Neutrophil (primary cell): Measurements from ENCODE around the gene SLC2A4.

Experiments used
- H3K27ac ChIP-seq: fragments of 200-600 bp; sonication (generic); 2 replicates; pipeline ENCODE4 v1.5.1; 2016; ENCODE audit warnings: mild to moderate bottlenecking, moderate library complexity
- H3K27me3 ChIP-seq: fragments of 200-600 bp; sonication (generic); 2 replicates; pipeline ENCODE4 v1.6.0; 2016; ENCODE audit warnings: mild to moderate bottlenecking
- H3K36me3 ChIP-seq: fragments of 200-600 bp; sonication (generic); 2 replicates; pipeline ENCODE4 v1.5.1; 2017
- H3K4me1 ChIP-seq, 2 experiments: fragments of 200-600 bp in 1 of 2; sonication (generic) in 1 of 2; 1 replicate in 1 of 2; 2 replicates in 1 of 2; pipeline versions ENCODE4 v1.5.1 to v1.6.1; 2013 to 2016; ENCODE audit warnings: low read depth in 1 of 2, low read length in 1 of 2, mild to moderate bottlenecking in 1 of 2, moderate library complexity in 1 of 2; ENCODE audit not compliant: control insufficient read depth in 1 of 2, insufficient read depth in 1 of 2
- H3K4me3 ChIP-seq, 2 experiments: fragments of 200-600 bp in 1 of 2; sonication (generic) in 1 of 2; 1 replicate in 1 of 2; 2 replicates in 1 of 2; pipeline ENCODE4 v1.5.1; 2013 to 2016; ENCODE audit warnings: low read depth in 1 of 2, low read length in 1 of 2, mild to moderate bottlenecking in 1 of 2, moderate library complexity in 1 of 2
- H3K9me3 ChIP-seq: fragments of 200-600 bp; sonication (generic); 2 replicates; pipeline ENCODE4 v1.5.1; 2016
- CTCF ChIP-seq: fragments of 200-600 bp; sonication (generic); IDR thresholded peaks from 2 replicates; pipeline ENCODE4 v1.5.1; 2016; ENCODE audit warnings: antibody characterized with exemption

SLC2A4 gene

GRCh38 chr17:7239091-7240027 is 42.2 kb upstream of the SLC2A4 start, which contains the start of gene PHF23:
PHF23 (minus strand) TSS chr17:7239457; CDS start chr17:7239279, 178 bp downstream.
- Histone ChIP-seq H3K36me3 (peaks cover 55% of the 10 kb centered on the region), H3K4me1 (peaks cover 58 to 64% of the 10 kb centered on the region in 2 experiments), H3K27me3 (no peaks in the 10 kb centered on the region), H3K9me3 (no peaks in the 10 kb centered on the region), H3K27ac (peak within 1 kb of the TSS; percentile 99), H3K4me3 (peak within 1 kb of the TSS; percentile 84 to 98)
- TF ChIP-seq CTCF: peak; percentile 72

DNA sequence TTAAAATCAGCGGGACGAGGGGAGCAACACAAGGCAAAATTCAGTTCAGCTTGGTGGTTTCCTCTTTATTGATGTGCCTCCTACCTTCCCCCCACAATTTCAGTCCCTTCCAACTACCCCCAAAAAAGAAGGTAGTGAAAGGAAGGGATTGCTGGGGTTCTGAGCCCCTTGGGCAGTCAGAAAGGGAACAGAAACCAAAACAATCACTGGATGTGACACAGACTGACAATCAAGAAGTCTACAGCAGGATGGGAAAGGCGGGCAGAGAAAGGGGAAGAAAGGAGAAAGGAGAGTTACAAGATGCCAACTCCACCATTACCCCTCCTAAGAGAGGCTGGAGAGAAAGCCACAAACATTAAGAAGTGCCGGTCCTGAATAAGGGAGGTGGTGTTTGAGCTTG is 41.1 kb upstream of the SLC2A4 start:
- Histone ChIP-seq H3K27ac (peak overlapping the region; percentile 99), H3K9me3 (no peaks in the 10 kb centered on the region), H3K36me3 (peaks cover 54% of the 10 kb centered on the region), H3K4me1 (peaks cover 48 to 54% of the 10 kb centered on the region in 2 experiments), H3K27me3 (no peaks in the 10 kb centered on the region), H3K4me3 (peak overlapping the region; percentile 84 to 98)
- no peak for TF ChIP-seq CTCF

GRCh38 chr17:7241090-7241733 is 40.3 kb upstream of the SLC2A4 start:
- H3K4me1 ChIP-seq: peaks cover 42 to 47% of the 10 kb centered on the region in 2 experiments
- TF ChIP-seq CTCF: no peak

DNA sequence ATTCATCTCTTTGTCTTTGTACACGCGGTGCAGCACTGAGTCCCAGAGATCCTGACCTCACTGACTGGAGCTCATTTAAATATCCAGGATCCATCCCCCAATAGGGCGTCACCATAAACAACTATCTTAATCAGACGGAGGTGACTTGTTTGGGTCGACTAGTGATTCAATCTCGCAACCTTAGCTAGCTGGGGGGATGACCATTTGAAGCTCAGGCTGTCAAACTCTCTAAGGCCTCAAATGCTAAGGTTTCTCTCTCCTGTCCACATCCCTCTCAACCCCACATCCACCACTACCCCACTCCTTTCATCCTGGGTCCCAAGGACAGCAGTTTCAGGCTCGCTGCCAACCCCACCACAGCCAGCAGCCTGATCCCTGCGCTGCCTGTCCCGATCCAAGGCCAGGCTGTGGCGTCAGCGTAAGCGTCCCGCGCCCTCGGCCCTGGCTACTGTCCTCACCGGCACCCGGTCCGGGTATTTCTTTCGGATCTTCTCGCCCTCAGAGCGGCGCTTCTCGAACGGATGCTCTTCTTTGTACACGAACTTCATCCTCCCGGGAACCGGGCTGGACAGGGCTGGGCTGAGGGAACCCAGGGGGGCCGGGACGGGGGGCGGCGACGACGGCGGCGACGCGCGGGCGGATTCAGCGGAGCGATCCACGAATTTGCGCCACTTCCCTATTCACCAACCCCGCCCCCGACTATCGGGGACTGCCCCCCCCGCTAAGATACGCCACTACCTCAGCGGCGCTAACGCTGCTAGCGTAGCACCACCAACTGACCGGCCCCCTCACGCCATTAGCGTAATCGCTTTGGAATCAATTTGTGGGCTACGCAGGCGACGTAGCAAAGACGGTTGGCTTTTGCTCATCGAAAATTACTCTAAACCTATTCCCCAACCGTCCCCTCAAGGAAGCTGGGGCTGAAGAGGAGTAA is 39.5 kb upstream of the SLC2A4 start, which contains the start of gene GABARAP:
Gene GABARAP, minus strand, starts transcription at position 667 of the 934 bp plus-strand sequence. Its CDS starts 119 bp downstream, at position 548.
- TF ChIP-seq CTCF: peak; percentile 16
- Histone ChIP-seq H3K4me3 (peak within 1 kb of the TSS; percentile 84 to 98), H3K27me3 (no peaks in the 10 kb centered on the region), H3K4me1 (peaks cover 38 to 40% of the 10 kb centered on the region in 2 experiments), H3K36me3 (peaks cover 53% of the 10 kb centered on the region), H3K27ac (peak within 1 kb of the TSS; percentile 99), H3K9me3 (no peaks in the 10 kb centered on the region)

More at GRCh38 chr17:7241090-7241733, 40.3 kb upstream of the SLC2A4 start:
- Histone ChIP-seq H3K27ac (peak overlapping the region; percentile 99), H3K27me3 (no peaks in the 10 kb centered on the region), H3K36me3 (peaks cover 53% of the 10 kb centered on the region), H3K4me3 (peak overlapping the region; percentile 84 to 98), H3K9me3 (no peaks in the 10 kb centered on the region)
